H9 (cell line): ENCODE measurements around the gene IFT81. TPM values are rescaled to one million over a fixed set of nuclear protein-coding genes. Genes with fewer than 3 reads are reported as not detected.

ENCODE experiments used
- DNase-seq: peaks from one replicate; pipeline ENCODE4 v3.0.0-alpha.2; 2017
- H2AFZ ChIP-seq: one replicate; pipeline ENCODE4 v1.6.1; 2013; ENCODE audit warnings: mild to moderate bottlenecking, low read length, control low read depth, moderate library complexity
- H2AK5ac ChIP-seq: 2 replicates; pipeline ENCODE4 v1.6.1; 2013; ENCODE audit warnings: low read length, control low read depth, mixed read lengths; ENCODE audit not compliant: insufficient read length
- H2BK120ac ChIP-seq: one replicate; pipeline ENCODE4 v1.6.1; 2013; ENCODE audit warnings: low read depth, mild to moderate bottlenecking, low read length, control low read depth, inconsistent platforms; ENCODE audit not compliant: poor library complexity, severe bottlenecking
- H2BK12ac ChIP-seq: 2 replicates; pipeline ENCODE4 v1.6.1; 2013; ENCODE audit warnings: low read length, control low read depth, mixed read lengths, low read depth; ENCODE audit not compliant: insufficient read length
- H2BK15ac ChIP-seq: 2 replicates; pipeline ENCODE4 v1.6.1; 2013; ENCODE audit warnings: low read depth, low read length, control low read depth
- H2BK20ac ChIP-seq: one replicate; pipeline ENCODE4 v1.6.1; 2013; ENCODE audit warnings: low read depth, mild to moderate bottlenecking, low read length, control low read depth, inconsistent platforms; ENCODE audit not compliant: poor library complexity, severe bottlenecking
- H2BK5ac ChIP-seq: 2 replicates; pipeline ENCODE4 v1.6.1; 2013; ENCODE audit warnings: low read length, control low read depth, mixed read lengths; ENCODE audit not compliant: insufficient read length
- H3K14ac ChIP-seq: 2 replicates; pipeline ENCODE4 v1.6.1; 2013; ENCODE audit warnings: low read length, control low read depth; ENCODE audit not compliant: insufficient read depth
- H3K18ac ChIP-seq: 2 replicates; pipeline ENCODE4 v1.6.1; 2013; ENCODE audit warnings: low read depth, mild to moderate bottlenecking, mixed read lengths, low read length, control low read depth; ENCODE audit not compliant: insufficient read length
- H3K23ac ChIP-seq: 2 replicates; pipeline ENCODE4 v1.6.1; 2013; ENCODE audit warnings: low read length, control low read depth, mixed read lengths, low read depth; ENCODE audit not compliant: insufficient read length
- H3K23me2 ChIP-seq: 2 replicates; pipeline ENCODE4 v1.6.1; 2013; ENCODE audit warnings: low read depth, mild to moderate bottlenecking, mixed read lengths, low read length, control low read depth; ENCODE audit not compliant: insufficient read length, poor library complexity, severe bottlenecking
- H3K27ac ChIP-seq: 2 replicates; pipeline ENCODE4 v1.5.1; 2013; ENCODE audit warnings: low read length, control low read depth, mixed read lengths, low read depth; ENCODE audit not compliant: insufficient read length
- H3K27me3 ChIP-seq: 2 replicates; pipeline ENCODE4 v1.6.1; 2013; ENCODE audit warnings: low read length, control low read depth, inconsistent platforms; ENCODE audit not compliant: insufficient read depth
- H3K4ac ChIP-seq: 2 replicates; pipeline ENCODE4 v1.6.1; 2013; ENCODE audit warnings: low read depth, mild to moderate bottlenecking, control low read depth, inconsistent platforms, low read length, moderate library complexity
- H3K4me1 ChIP-seq: 2 replicates; pipeline ENCODE4 v1.6.1; 2013; ENCODE audit warnings: low read length, control low read depth, inconsistent platforms; ENCODE audit not compliant: insufficient read depth
- H3K4me2 ChIP-seq: 2 replicates; pipeline ENCODE4 v1.6.1; 2013; ENCODE audit warnings: low read length, control low read depth, mixed read lengths; ENCODE audit not compliant: insufficient read length, insufficient read depth
- H3K56ac ChIP-seq: 2 replicates; pipeline ENCODE4 v1.6.1; 2013; ENCODE audit warnings: low read depth, mild to moderate bottlenecking, mixed read lengths, low read length, control low read depth; ENCODE audit not compliant: insufficient read length
- H3K79me1 ChIP-seq: 2 replicates; pipeline ENCODE4 v1.6.1; 2013; ENCODE audit warnings: low read depth, mild to moderate bottlenecking, moderate library complexity, low read length, control low read depth, inconsistent platforms; ENCODE audit not compliant: insufficient read depth, poor library complexity, severe bottlenecking
- H3K79me2 ChIP-seq: 2 replicates; pipeline ENCODE4 v1.6.1; 2013; ENCODE audit warnings: low read length, control low read depth, inconsistent platforms; ENCODE audit not compliant: insufficient read depth
- H3K9ac ChIP-seq: 2 replicates; pipeline ENCODE4 v1.6.1; 2013; ENCODE audit warnings: low read length, control low read depth, mixed read lengths; ENCODE audit not compliant: insufficient read length; ENCODE audit errors: extremely low read depth
- H3K9me3 ChIP-seq: one replicate; pipeline ENCODE4 v1.6.1; 2013; ENCODE audit warnings: low read depth, low read length, inconsistent platforms; ENCODE audit not compliant: control insufficient read depth
- H3T11ph ChIP-seq: one replicate; pipeline ENCODE4 v1.6.1; 2013; ENCODE audit warnings: mild to moderate bottlenecking, low read length, control low read depth, inconsistent platforms
- H4K20me1 ChIP-seq: one replicate; pipeline ENCODE4 v1.6.1; 2013; ENCODE audit not compliant: control insufficient read depth, insufficient read length, insufficient read depth
- H4K5ac ChIP-seq: 2 replicates; pipeline ENCODE4 v1.6.1; 2013; ENCODE audit warnings: low read depth, mild to moderate bottlenecking, mixed read lengths, low read length, control low read depth; ENCODE audit not compliant: insufficient read length
- H4K8ac ChIP-seq: replicated peaks from 2 replicates; pipeline ENCODE4 v1.6.1; 2013; ENCODE audit warnings: low read length, control low read depth, mixed read lengths, low read depth; ENCODE audit not compliant: insufficient read length
- H4K91ac ChIP-seq: 2 replicates; pipeline ENCODE4 v1.6.1; 2013; ENCODE audit warnings: low read depth, mild to moderate bottlenecking, moderate library complexity, mixed read lengths, low read length, control low read depth; ENCODE audit not compliant: insufficient read length
- H3K27ac Mint-ChIP-seq, 3 experiments: 2 replicates in 2 of 3; 3 replicates in 1 of 3; pipeline ENCODE4 v1.8.0; 2020 to 2021; ENCODE audit warnings: mixed read lengths in 3 of 3, mild to moderate bottlenecking in 1 of 3, moderate library complexity in 1 of 3
- H3K27me3 Mint-ChIP-seq: 2 replicates; pipeline ENCODE4 v1.8.0; 2021; ENCODE audit warnings: low read depth, mild to moderate bottlenecking, moderate library complexity, mixed read lengths
- H3K36me3 Mint-ChIP-seq, 3 experiments: 2 replicates in 2 of 3; 3 replicates in 1 of 3; pipeline ENCODE4 v1.8.0; 2020 to 2021; ENCODE audit warnings: low read depth in 3 of 3, mixed read lengths in 3 of 3; ENCODE audit not compliant: insufficient read depth in 1 of 3
- H3K4me1 Mint-ChIP-seq, 2 experiments: 2 replicates each; pipeline ENCODE4 v1.8.0; 2020; ENCODE audit warnings: mixed read lengths in 2 of 2
- H3K4me3 Mint-ChIP-seq, 2 experiments: 2 replicates in 1 of 2; 3 replicates in 1 of 2; pipeline ENCODE4 v1.8.0; 2020 to 2021; ENCODE audit warnings: mild to moderate bottlenecking in 2 of 2, mixed read lengths in 2 of 2, moderate library complexity in 1 of 2
- H3K9me3 Mint-ChIP-seq, 2 experiments: 2 replicates in 1 of 2; 3 replicates in 1 of 2; pipeline ENCODE4 v1.8.0; 2020; ENCODE audit warnings: mild to moderate bottlenecking in 2 of 2, mixed read lengths in 2 of 2, moderate library complexity in 1 of 2
- WGBS: extraction: QIAGEN DNeasy Blood & Tissue Kit; methylation state at CpG from one replicate; pipeline ENCODE4 v1.1.7; 2013; ENCODE audit warnings: missing lambda C conversion rate, low lambda C conversion rate, mixed read lengths; ENCODE audit not compliant: insufficient read length; ENCODE audit errors: extremely low coverage; 5-methylcytosine and 5-hydroxymethylcytosine counted together
- total RNA-seq: library from RNA; stranded (reverse); gene quantifications from 2 replicates; pipeline ENCODE4 v1.2.1, GENCODE V29; 2021
- TF ChIP-seq, protein P1 (sequence below): fragments of 200-600 bp; sonication (generic); conservative IDR thresholded peaks from 3 replicates; pipeline ENCODE4 v1.8.0; 2021; ENCODE audit warnings: antibody characterized with exemption, mild to moderate bottlenecking

IFT81 gene
- total RNA-seq, 1 experiment from 2014 or later: 9.3 TPM

DNA sequence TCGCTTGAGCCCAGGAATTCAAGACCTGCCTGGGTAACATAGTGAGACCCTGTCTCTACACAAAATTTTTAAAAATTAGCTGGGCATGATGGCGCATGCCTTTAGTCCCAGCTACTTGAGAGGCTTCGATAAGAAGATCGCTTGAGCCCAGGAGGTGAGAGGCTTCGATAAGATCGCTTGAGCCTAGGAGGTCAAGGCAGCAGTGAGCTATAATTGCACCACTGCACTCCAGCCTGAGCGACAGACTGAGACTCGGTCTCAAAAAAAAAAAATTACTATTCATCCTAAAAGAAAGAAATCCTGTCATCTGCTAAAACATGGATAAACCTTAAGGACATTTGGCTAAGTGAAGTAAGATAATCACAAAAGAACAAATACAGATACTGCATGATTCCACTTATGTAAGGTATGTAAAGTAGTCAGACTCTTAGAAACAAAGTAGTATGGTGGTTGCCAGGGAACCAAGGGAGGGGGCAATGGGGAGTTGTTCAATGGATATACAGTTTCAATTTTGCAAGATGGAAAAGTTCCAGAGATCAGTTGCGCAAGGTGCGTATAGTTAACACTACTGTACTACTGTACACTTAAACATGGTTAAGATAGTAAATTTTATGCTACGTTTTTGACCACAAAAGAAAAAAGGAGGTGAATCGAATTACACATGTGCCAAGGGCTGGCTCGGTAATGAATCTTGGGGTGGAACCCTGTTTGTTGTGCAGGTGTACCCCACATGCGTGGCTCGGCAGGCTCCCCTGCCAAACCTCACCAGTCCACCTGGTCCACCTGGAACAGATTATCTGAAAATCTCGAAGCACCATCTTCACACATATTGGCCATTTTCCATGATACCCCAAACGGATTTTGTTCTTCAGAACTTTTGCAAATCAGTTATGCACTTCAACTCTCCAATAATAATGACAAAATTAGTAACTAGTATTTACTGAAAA, 138.6 kb downstream of the IFT81 start:
- peaks cover 2% of the 10 kb centered on the region; the same call in 1 of the 2 replicates for H3K27me3 Mint-ChIP-seq

More for the DNA sequence above, 138.6 kb downstream of the IFT81 start:
- no peak overlapping the region for H3K27ac ChIP-seq
- no peaks in the 10 kb centered on the region for H4K20me1 ChIP-seq
- H3K4ac ChIP-seq: no peak overlapping the region
- H3T11ph ChIP-seq: no peak overlapping the region
- H3K36me3 Mint-ChIP-seq: no peaks in the 10 kb centered on the region
- H3K4me1 Mint-ChIP-seq: peaks cover 11 to 12% of the 10 kb centered on the region in 2 experiments
- H2BK120ac ChIP-seq: no peak overlapping the region
- H3K9me3 Mint-ChIP-seq: no peaks in the 10 kb centered on the region
- H3K79me2 ChIP-seq: no peaks in the 10 kb centered on the region
- no peaks in the 10 kb centered on the region for H3K27me3 ChIP-seq
- H2BK12ac ChIP-seq: no peak overlapping the region
- H2BK5ac ChIP-seq: no peak overlapping the region
- H3K4me2 ChIP-seq: no peak overlapping the region
- H3K14ac ChIP-seq: no peak overlapping the region
- H3K4me1 ChIP-seq: peaks cover 2% of the 10 kb centered on the region; the same call in 1 of the 2 replicates
- H2BK20ac ChIP-seq: no peak overlapping the region
- no peak overlapping the region for H4K5ac ChIP-seq
- no CpG with 5 or more reads among the region's 17 CpGs for WGBS
- H2AFZ ChIP-seq: no peak overlapping the region
- no peak overlapping the region for H3K56ac ChIP-seq
- H3K9ac ChIP-seq: no peak overlapping the region
- no peaks in the 10 kb centered on the region for H3K79me1 ChIP-seq
- H3K4me3 Mint-ChIP-seq: no peak overlapping the region
- no peak overlapping the region for H4K91ac ChIP-seq
- TF ChIP-seq, protein P1, sequence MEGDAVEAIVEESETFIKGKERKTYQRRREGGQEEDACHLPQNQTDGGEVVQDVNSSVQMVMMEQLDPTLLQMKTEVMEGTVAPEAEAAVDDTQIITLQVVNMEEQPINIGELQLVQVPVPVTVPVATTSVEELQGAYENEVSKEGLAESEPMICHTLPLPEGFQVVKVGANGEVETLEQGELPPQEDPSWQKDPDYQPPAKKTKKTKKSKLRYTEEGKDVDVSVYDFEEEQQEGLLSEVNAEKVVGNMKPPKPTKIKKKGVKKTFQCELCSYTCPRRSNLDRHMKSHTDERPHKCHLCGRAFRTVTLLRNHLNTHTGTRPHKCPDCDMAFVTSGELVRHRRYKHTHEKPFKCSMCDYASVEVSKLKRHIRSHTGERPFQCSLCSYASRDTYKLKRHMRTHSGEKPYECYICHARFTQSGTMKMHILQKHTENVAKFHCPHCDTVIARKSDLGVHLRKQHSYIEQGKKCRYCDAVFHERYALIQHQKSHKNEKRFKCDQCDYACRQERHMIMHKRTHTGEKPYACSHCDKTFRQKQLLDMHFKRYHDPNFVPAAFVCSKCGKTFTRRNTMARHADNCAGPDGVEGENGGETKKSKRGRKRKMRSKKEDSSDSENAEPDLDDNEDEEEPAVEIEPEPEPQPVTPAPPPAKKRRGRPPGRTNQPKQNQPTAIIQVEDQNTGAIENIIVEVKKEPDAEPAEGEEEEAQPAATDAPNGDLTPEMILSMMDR: no peak
- H2AK5ac ChIP-seq: no peak overlapping the region
- H3K23ac ChIP-seq: no peak overlapping the region
- no peak for DNase-seq
- H3K9me3 ChIP-seq: no peaks in the 10 kb centered on the region
- no peak overlapping the region for H4K8ac ChIP-seq
- no peak overlapping the region for H3K18ac ChIP-seq
- H2BK15ac ChIP-seq: no peak overlapping the region
- H3K23me2 ChIP-seq: no peaks in the 10 kb centered on the region
- H3K27ac Mint-ChIP-seq: no peak overlapping the region
